K562 (cell line): Measurements from ENCODE around the gene NR5A2. TPM values are rescaled to one million over a fixed set of nuclear protein-coding genes. Genes with fewer than 3 reads are reported as not detected.
A peak's percentile ranks its signal among the peaks of the same experiment; 100 is the strongest.

ENCODE experiments used
- ESRRA ChIP-seq: fragments of 450-650 bp; IDR thresholded peaks from 2 replicates; pipeline ENCODE4 v1.6.1; 2014; ENCODE audit warnings: low read depth, mild to moderate bottlenecking, moderate library complexity, borderline replicate concordance
- ETS2 ChIP-seq: IDR thresholded peaks from 2 replicates; pipeline ENCODE4 v1.6.1; 2016; ENCODE audit warnings: borderline replicate concordance, missing genetic modification characterization, mild to moderate bottlenecking, moderate library complexity, missing compliant biosample characterization; ENCODE audit not compliant: poor library complexity, severe bottlenecking
- HMGN3 ChIP-seq: IDR thresholded peaks from 2 replicates; pipeline ENCODE4 v1.6.1; 2011; ENCODE audit warnings: borderline replicate concordance, low read depth, mild to moderate bottlenecking, mixed read lengths, low read length; ENCODE audit not compliant: insufficient read length; ENCODE audit errors: extremely low read depth
- HOXB6 ChIP-seq: fragments of 250-450 bp; sonication (Bioruptor Pico); IDR thresholded peaks from 2 replicates; pipeline ENCODE4 v1.5.1; 2022; ENCODE audit warnings: mild to moderate bottlenecking, borderline replicate concordance
- NRF1 ChIP-seq, 2 experiments: fragments of 450-650 bp; IDR thresholded peaks in 1 of 2; conservative IDR thresholded peaks in 1 of 2; 2 replicates each; pipeline ENCODE4 v1.6.1; 2014; ENCODE audit warnings: mild to moderate bottlenecking in 2 of 2
- RBM22 ChIP-seq: fragments of 200-400 bp; formaldehyde crosslinking; IDR thresholded peaks from 2 replicates; pipeline ENCODE4 v1.6.1; 2018; ENCODE audit warnings: low read length, low read depth; ENCODE audit not compliant: poor library complexity, severe bottlenecking
- TCF3 ChIP-seq: sonication (generic); formaldehyde crosslinking; IDR thresholded peaks from 2 replicates; pipeline ENCODE4 v1.4.0; 2020; ENCODE audit warnings: mild to moderate bottlenecking, missing genetic modification reagents
- XRCC4 ChIP-seq: IDR thresholded peaks from one replicate; pipeline ENCODE4 v1.6.1; 2011; ENCODE audit not compliant: insufficient read depth, insufficient read length; ENCODE audit errors: extremely low read depth
- ZNF224 ChIP-seq: sonication (generic); formaldehyde crosslinking; IDR thresholded peaks from 2 replicates; pipeline ENCODE4 v1.8.0; 2022; ENCODE audit warnings: mild to moderate bottlenecking, missing genetic modification reagents
- ZNF584 ChIP-seq: fragments of 200-800 bp; sonication (Bioruptor generic); IDR thresholded peaks from 2 replicates; pipeline ENCODE4 v1.6.1; 2016; ENCODE audit warnings: low read depth, mild to moderate bottlenecking, missing genetic modification characterization, missing compliant biosample characterization
- ZNF668 ChIP-seq: fragments of 250-450 bp; sonication (Bioruptor Pico); IDR thresholded peaks from 2 replicates; pipeline ENCODE4 v1.8.0; 2022; ENCODE audit warnings: mild to moderate bottlenecking, inconsistent platforms
- polyA plus RNA-seq, 8 experiments: library from polyadenylated mRNA; depleted of rRNA in 4 of 8; stranded (reverse) in 5 of 8; unstranded in 3 of 8; fragments of >200 nt; fragmentation: Nextera tagmentation in 2 of 8; fragmentation: Illumina TruSeq in 1 of 8; extraction: Ambion mirVana in 2 of 8; extraction: Trizol in 1 of 8; gene quantifications; 2 replicates each; pipeline versions ENCODE4 v1.2.1 to v1.2.3, GENCODE V29; 2011 to 2014; ENCODE audit warnings: inconsistent platforms in 1 of 8, missing spikeins in 1 of 8
- total RNA-seq, 7 experiments: library from RNA; depleted of rRNA in 6 of 7; stranded (reverse); fragments of >200 nt in 6 of 7; fragmentation: Illumina TruSeq in 2 of 7; extraction: Trizol in 2 of 7; gene quantifications; 2 replicates each; pipeline versions ENCODE4 v1.2.1 to v1.2.3, GENCODE V29; 2011 to 2021; ENCODE audit warnings: low replicate concordance in 1 of 7
- TF ChIP-seq, protein P1 (sequence below): fragments of 200-800 bp; sonication (Bioruptor generic); IDR thresholded peaks from 2 replicates; pipeline ENCODE4 v1.6.1; 2016; ENCODE audit warnings: missing genetic modification characterization, missing compliant biosample characterization
- TF ChIP-seq, protein P2 (sequence below): fragments of 450-650 bp; IDR thresholded peaks from 2 replicates; pipeline ENCODE4 v1.6.1; 2017; ENCODE audit warnings: mild to moderate bottlenecking, moderate library complexity
- TF ChIP-seq, protein P3 (sequence below): fragments of 450-650 bp; formaldehyde crosslinking; IDR thresholded peaks from 2 replicates; pipeline ENCODE4 v1.4.0; 2022; ENCODE audit warnings: mild to moderate bottlenecking, moderate library complexity
- TF ChIP-seq, protein P4 (sequence below): fragments of 450-650 bp; IDR thresholded peaks from 2 replicates; pipeline ENCODE4 v1.6.1; 2016; ENCODE audit warnings: mild to moderate bottlenecking

The NR5A2 gene
- total and polyA plus RNA-seq, 9 of the 15 experiments (the other 6 are each of a cell fraction or from before 2014, with no cell fraction given): 0.13 to 0.40 (median 0.29) TPM

DNA sequence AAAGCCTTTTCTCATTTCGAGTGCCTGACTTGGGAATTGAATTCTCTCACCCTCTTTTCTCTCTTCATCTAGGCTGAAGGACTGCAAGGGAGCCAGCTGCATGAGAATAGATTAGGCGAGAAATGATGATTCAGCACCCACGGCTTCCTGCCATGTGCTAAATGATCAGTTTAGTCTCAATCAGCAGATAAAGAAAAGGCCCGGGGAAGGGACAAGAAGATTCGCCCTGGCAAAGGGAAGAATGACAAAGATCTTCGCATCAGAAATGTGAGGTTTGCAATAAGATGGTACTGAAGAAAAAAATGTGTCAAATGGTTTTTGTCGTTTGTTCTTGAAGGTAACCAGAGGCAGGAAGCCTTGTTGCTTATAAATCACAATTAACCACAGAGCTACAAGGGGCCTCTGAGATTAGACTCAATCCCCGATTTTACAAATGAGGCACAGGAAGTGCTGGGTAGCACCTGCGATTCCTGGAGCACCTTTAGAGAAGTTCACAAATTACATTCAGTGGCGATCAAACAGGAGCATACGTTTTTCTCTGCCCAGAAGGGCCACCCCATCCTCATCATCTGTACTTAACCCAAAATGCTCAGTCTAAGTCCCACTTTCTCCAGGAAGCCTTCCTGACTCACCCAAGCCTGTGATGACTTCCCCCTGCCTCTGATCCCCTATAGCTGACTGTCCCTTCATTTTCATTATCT is 198.9 kb downstream of the NR5A2 start (continued):
- TF ChIP-seq ZNF224: no peak
- TF ChIP-seq, protein P1, sequence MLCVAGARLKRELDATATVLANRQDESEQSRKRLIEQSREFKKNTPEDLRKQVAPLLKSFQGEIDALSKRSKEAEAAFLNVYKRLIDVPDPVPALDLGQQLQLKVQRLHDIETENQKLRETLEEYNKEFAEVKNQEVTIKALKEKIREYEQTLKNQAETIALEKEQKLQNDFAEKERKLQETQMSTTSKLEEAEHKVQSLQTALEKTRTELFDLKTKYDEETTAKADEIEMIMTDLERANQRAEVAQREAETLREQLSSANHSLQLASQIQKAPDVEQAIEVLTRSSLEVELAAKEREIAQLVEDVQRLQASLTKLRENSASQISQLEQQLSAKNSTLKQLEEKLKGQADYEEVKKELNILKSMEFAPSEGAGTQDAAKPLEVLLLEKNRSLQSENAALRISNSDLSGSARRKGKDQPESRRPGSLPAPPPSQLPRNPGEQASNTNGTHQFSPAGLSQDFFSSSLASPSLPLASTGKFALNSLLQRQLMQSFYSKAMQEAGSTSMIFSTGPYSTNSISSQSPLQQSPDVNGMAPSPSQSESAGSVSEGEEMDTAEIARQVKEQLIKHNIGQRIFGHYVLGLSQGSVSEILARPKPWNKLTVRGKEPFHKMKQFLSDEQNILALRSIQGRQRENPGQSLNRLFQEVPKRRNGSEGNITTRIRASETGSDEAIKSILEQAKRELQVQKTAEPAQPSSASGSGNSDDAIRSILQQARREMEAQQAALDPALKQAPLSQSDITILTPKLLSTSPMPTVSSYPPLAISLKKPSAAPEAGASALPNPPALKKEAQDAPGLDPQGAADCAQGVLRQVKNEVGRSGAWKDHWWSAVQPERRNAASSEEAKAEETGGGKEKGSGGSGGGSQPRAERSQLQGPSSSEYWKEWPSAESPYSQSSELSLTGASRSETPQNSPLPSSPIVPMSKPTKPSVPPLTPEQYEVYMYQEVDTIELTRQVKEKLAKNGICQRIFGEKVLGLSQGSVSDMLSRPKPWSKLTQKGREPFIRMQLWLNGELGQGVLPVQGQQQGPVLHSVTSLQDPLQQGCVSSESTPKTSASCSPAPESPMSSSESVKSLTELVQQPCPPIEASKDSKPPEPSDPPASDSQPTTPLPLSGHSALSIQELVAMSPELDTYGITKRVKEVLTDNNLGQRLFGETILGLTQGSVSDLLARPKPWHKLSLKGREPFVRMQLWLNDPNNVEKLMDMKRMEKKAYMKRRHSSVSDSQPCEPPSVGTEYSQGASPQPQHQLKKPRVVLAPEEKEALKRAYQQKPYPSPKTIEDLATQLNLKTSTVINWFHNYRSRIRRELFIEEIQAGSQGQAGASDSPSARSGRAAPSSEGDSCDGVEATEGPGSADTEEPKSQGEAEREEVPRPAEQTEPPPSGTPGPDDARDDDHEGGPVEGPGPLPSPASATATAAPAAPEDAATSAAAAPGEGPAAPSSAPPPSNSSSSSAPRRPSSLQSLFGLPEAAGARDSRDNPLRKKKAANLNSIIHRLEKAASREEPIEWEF (CRISPR knock-in tag): peak; percentile 86; the same call in 1 of the 2 replicates
- TF ChIP-seq, protein P2, sequence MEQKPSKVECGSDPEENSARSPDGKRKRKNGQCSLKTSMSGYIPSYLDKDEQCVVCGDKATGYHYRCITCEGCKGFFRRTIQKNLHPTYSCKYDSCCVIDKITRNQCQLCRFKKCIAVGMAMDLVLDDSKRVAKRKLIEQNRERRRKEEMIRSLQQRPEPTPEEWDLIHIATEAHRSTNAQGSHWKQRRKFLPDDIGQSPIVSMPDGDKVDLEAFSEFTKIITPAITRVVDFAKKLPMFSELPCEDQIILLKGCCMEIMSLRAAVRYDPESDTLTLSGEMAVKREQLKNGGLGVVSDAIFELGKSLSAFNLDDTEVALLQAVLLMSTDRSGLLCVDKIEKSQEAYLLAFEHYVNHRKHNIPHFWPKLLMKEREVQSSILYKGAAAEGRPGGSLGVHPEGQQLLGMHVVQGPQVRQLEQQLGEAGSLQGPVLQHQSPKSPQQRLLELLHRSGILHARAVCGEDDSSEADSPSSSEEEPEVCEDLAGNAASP: no peak
- TF ChIP-seq ESRRA: no peak
- TF ChIP-seq ZNF584 (CRISPR knock-in tag): 0 out of 2 replicates have a peak, but pooled peaks have one; percentile 16
- TF ChIP-seq, protein P3, sequence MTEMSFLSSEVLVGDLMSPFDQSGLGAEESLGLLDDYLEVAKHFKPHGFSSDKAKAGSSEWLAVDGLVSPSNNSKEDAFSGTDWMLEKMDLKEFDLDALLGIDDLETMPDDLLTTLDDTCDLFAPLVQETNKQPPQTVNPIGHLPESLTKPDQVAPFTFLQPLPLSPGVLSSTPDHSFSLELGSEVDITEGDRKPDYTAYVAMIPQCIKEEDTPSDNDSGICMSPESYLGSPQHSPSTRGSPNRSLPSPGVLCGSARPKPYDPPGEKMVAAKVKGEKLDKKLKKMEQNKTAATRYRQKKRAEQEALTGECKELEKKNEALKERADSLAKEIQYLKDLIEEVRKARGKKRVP (CRISPR knock-in tag): no peak
- TF ChIP-seq ZNF668: no peak
- TF ChIP-seq, protein P4, sequence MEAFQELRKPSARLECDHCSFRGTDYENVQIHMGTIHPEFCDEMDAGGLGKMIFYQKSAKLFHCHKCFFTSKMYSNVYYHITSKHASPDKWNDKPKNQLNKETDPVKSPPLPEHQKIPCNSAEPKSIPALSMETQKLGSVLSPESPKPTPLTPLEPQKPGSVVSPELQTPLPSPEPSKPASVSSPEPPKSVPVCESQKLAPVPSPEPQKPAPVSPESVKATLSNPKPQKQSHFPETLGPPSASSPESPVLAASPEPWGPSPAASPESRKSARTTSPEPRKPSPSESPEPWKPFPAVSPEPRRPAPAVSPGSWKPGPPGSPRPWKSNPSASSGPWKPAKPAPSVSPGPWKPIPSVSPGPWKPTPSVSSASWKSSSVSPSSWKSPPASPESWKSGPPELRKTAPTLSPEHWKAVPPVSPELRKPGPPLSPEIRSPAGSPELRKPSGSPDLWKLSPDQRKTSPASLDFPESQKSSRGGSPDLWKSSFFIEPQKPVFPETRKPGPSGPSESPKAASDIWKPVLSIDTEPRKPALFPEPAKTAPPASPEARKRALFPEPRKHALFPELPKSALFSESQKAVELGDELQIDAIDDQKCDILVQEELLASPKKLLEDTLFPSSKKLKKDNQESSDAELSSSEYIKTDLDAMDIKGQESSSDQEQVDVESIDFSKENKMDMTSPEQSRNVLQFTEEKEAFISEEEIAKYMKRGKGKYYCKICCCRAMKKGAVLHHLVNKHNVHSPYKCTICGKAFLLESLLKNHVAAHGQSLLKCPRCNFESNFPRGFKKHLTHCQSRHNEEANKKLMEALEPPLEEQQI: no peak
- no peak for TF ChIP-seq HOXB6
- no peak for TF ChIP-seq RBM22
- TF ChIP-seq NRF1 (conservative IDR thresholded peaks at IDR 0.05 in 1 of 2, IDR thresholded peaks at IDR 0.05 in 1 of 2): no peak
- no peak for TF ChIP-seq HMGN3
- peak; percentile 70 for TF ChIP-seq TCF3 (CRISPR knock-in tag)
- no peak for TF ChIP-seq XRCC4
- TF ChIP-seq ETS2: no peak
